Ectodermal cell (in vitro differentiated cells): Measurements from ENCODE around the gene AKT1.
A peak's percentile ranks its signal among the peaks of the same experiment; 100 is the strongest.

ENCODE experiments used
- H3K27ac ChIP-seq: 2 replicates; pipeline ENCODE4 v1.7.0; 2013; ENCODE audit warnings: mild to moderate bottlenecking, low read depth, low read length; ENCODE audit not compliant: insufficient read depth, poor library complexity, severe bottlenecking
- H3K27me3 ChIP-seq: 2 replicates; pipeline ENCODE4 v1.7.0; 2013; ENCODE audit warnings: mild to moderate bottlenecking, low read length; ENCODE audit not compliant: insufficient read depth, control insufficient read depth, poor library complexity, severe bottlenecking
- H3K36me3 ChIP-seq: one replicate; pipeline ENCODE4 v1.7.0; 2013; ENCODE audit warnings: low read length; ENCODE audit not compliant: control insufficient read depth, insufficient read depth
- H3K4me1 ChIP-seq: one replicate; pipeline ENCODE4 v1.7.0; 2013; ENCODE audit warnings: low read length; ENCODE audit not compliant: control insufficient read depth, insufficient read depth
- H3K4me3 ChIP-seq: 2 replicates; pipeline ENCODE4 v1.7.0; 2013; ENCODE audit warnings: low read depth, low read length, control low read depth; ENCODE audit not compliant: insufficient read depth
- H3K9me3 ChIP-seq: 2 replicates; pipeline ENCODE4 v1.7.0; 2013; ENCODE audit warnings: mild to moderate bottlenecking, low read length, moderate library complexity; ENCODE audit not compliant: control insufficient read depth
- WGBS, 2 experiments: methylation state at CpG; one replicate each; pipeline ENCODE4 v1.1.7; 2013; ENCODE audit warnings: missing lambda C conversion rate in 2 of 2; 5-methylcytosine and 5-hydroxymethylcytosine counted together

Gene AKT1

DNA sequence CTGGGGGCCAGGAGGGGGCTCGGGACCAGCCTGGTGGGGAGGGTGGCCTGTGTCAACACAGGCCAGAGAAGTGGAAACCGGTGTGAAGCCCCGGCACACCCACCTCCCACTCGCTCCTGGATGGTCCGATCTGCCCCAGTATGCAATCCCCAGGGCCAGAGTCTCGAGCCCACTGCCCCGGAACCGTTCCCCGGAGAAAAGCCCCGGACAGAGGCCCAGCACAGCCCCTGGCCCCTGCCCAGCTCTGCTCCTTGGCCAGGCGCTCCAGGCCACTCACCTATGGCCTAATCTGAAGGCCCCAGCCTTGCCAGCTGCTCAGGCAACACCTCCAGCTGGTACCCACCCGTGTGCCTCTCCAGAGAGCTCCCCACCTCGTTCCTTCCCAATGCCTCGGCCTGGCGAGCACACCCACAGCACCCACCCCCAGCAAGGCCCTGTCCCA lies 17.7 kb downstream of the AKT1 start:
- WGBS, 2 experiments = 78 to 82% methylated on average over 15 of the region's 15 CpGs
- no peaks in the 10 kb centered on the region for H3K9me3 ChIP-seq
- peaks cover 11% of the 10 kb centered on the region for H3K36me3 ChIP-seq
- peak overlapping the region; percentile 55 for H3K27ac ChIP-seq
- H3K27me3 ChIP-seq = no peaks in the 10 kb centered on the region
- no peak overlapping the region for H3K4me3 ChIP-seq
- peaks cover 21% of the 10 kb centered on the region for H3K4me1 ChIP-seq

DNA sequence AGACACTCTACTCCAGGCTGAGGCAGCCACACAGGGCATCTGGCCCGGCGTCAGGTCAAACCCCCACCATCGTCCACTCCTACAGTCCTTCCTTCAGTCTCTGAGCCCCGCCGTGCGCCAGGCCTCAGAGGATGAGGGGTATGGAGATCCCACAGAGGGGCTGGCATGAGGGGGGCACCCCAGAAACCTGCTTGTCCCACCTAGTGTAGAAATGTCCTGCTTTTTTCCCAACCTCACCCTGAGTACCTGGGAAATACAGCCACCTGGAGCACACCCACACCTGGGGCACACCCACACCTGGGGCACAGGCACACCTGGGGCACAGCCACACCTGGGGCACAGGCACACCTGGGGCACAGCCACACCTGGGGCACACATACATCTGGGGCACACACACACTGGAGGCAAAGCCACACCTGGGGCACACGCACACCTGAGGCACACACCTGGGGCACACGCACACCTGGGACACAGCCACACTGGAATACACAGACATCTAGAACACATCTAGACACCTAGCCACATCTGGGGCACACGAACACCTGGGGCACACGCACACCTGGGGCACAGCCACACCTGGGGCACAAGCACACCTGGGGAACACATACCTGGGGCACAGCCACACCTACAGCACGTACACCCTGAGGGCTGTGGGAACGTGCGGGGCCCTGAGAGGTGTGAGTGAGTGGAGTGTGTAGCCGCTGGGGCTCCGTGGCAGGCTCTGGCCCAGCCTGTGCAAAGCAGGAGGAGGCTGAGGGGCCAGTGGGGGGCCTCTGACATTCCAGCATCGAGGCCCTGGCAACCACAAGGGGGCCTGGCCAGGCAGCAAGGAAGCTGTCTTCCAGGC lies 18.4 kb downstream of the AKT1 start:
- Histone ChIP-seq H3K36me3 (peaks cover 12% of the 10 kb centered on the region), H3K27me3 (no peaks in the 10 kb centered on the region), H3K4me3 (no peak overlapping the region), H3K9me3 (no peaks in the 10 kb centered on the region), H3K4me1 (peaks cover 21% of the 10 kb centered on the region), H3K27ac (peak overlapping the region; percentile 55)
- WGBS, 2 experiments = 80 to 83% methylated on average over 16 of the region's 16 CpGs

DNA sequence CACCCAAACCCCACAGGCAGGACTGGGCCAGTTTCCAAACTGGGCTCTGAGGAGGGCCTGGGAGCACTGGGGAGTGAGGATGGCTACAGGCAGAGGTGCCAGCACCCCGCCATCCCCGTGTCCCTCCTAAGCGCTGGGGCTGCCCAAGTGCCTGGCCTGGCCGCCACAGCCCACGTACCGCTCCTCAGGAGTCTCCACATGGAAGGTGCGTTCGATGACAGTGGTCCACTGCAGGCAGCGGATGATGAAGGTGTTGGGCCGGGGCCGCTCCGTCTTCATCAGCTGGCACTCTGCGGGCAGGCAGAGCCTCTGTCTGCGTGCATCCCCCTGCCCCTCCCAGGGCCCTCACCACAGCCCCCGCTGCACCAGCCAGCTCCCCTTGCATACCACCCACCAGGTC lies 19.1 kb downstream of the AKT1 start:
- Histone ChIP-seq H3K27ac (no peak overlapping the region), H3K9me3 (no peaks in the 10 kb centered on the region), H3K36me3 (peaks cover 19% of the 10 kb centered on the region), H3K27me3 (no peaks in the 10 kb centered on the region), H3K4me3 (no peak overlapping the region), H3K4me1 (peaks cover 21% of the 10 kb centered on the region)
- 95 to 96% methylated on average over 15 of the region's 15 CpGs for WGBS, 2 experiments

DNA sequence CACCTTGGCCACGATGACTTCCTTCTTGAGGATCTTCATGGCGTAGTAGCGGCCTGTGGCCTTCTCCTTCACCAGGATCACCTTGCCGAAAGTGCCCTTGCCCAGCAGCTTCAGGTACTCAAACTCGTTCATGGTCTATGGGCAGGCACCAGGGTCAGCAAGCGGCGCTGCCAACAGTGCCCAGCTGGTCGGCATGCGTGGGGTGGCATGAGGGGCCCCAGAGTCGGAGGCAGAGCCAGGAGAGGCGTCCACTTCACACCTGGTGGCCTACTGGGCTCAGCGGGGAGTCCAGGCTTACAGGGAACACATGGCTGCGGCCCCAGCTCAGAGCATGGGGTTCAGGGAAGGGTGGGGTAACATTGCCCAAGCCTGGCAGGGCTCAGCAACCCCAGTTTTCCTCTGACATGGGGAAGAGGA lies 20.5 kb downstream of the AKT1 start:
- Histone ChIP-seq H3K9me3 (no peaks in the 10 kb centered on the region), H3K4me3 (no peak overlapping the region), H3K27ac (no peak overlapping the region), H3K4me1 (peaks cover 21% of the 10 kb centered on the region), H3K27me3 (no peaks in the 10 kb centered on the region), H3K36me3 (peaks cover 29% of the 10 kb centered on the region)
- 95 to 96% methylated on average over 13 of the region's 13 CpGs for WGBS, 2 experiments

DNA sequence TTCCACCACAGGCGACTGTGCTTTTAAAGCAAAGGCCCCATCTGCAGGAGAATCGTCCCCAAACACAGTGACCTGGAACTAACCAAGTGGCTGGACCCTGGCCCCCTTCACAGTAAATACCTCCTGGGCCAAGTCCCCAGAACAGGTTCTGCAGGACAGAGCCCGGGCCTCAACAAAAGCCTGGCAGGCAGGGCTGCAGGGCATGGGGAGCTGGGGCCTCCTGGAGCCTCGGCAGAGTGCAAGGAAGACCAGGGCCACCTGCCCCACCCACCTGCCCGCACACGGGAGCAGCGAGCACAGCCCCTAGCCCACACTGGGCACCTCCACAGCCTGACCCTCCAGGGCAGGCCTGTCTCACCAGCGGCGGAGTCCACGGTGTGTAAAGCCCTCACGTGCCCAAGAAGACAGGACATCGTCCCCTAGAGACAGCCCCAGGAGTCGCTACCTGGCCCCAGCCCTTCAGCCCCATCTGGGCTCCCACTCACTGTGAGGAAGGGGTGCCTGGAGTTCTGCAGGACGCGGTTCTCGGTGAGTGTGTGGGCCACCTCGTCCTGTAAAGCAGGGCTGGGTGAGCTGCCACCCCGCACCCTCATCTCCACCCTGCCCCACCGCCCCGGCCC lies 21.0 kb downstream of the AKT1 start:
- no peak overlapping the region for H3K4me3 ChIP-seq
- no peaks in the 10 kb centered on the region for H3K27me3 ChIP-seq
- peaks cover 29% of the 10 kb centered on the region for H3K36me3 ChIP-seq
- WGBS, 2 experiments = 94% methylated on average over 20 of the region's 20 CpGs
- H3K9me3 ChIP-seq = no peaks in the 10 kb centered on the region
- no peak overlapping the region for H3K27ac ChIP-seq
- peaks cover 21% of the 10 kb centered on the region for H3K4me1 ChIP-seq

DNA sequence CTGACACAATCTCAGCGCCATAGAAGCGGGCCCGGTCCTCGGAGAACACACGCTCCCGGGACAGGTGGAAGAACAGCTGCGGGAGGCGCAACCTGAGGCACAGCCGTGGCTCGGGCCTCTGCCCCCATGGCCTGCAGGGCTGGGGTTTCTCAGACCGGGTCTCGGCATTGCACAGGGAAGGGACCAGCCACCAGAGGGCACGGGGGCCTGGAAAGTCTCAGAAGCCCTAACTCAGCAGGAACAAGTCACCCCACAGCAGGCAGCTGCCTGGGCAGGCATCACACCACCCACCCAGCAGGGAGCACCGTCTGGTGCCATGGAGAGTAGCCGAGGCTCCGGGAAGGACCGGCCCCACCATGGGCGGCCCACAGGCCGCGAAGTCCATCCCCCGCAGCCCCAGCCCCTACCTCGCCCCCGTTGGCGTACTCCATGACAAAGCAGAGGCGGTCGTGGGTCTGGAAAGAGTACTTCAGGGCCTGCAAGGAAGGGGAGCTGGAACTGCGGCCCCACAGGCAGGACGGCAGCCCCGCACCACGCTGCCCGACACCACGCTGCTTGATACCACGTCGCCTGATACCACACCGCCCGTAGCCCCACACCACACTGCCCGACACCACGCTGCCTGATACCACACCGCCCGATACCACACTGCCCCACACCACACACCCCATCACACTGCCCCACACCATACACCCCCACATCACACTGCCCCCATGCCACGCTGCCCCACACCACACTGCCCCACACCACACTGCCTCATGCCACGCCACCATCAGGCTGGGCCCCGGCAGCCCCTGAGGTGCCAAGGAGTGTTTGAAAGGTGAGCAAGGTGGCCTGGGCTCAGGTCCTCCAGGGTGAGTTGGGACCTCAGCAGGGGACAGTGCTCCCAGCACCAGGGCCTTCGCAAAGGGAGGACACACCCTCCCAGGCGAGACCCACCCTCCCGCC lies 21.8 kb downstream of the AKT1 start:
- Histone ChIP-seq H3K4me3 (no peak overlapping the region), H3K9me3 (no peaks in the 10 kb centered on the region), H3K27me3 (no peaks in the 10 kb centered on the region), H3K36me3 (peaks cover 29% of the 10 kb centered on the region), H3K4me1 (peaks cover 21% of the 10 kb centered on the region), H3K27ac (no peak overlapping the region)
- whole genome bisulfite sequencing, 2 experiments = 90 to 93% methylated on average over 45 to 46 of the region's 46 CpGs

DNA sequence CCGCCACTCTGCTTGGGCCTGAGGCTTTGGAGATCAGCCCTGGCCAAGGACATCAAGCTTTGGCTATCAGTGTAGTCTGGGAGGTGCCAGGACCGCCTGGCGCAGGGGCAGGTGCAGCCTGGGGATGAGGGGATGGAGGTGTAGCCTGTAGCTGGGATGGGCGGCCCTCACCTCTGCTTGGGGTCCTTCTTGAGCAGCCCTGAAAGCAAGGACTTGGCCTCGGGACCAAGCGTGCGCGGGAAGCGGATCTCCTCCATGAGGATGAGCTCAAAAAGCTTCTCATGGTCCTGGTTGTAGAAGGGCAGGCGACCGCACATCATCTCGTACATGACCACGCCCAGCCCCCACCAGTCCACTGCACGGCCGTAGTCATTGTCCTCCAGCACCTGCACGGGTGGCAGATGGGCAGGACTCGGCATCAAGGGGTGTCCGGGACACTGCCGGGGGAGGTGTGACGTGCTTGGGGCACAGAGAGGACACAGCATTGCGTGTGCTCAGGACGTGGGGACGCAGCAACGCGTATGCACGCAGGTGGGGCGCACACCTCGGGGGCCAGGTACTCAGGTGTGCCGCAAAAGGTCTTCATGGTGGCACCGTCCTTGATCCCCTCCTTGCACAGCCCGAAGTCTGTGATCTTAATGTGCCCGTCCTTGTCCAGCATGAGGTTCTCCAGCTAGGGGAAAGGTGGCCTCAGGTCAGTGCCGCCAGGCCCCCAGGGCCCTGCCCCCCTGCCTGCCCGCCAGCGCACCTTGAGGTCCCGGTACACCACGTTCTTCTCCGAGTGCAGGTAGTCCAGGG lies 22.6 kb downstream of the AKT1 start:
- peaks cover 12% of the 10 kb centered on the region for H3K4me1 ChIP-seq
- peaks cover 29% of the 10 kb centered on the region for H3K36me3 ChIP-seq
- H3K4me3 ChIP-seq = no peak overlapping the region
- no peaks in the 10 kb centered on the region for H3K27me3 ChIP-seq
- no peaks in the 10 kb centered on the region for H3K9me3 ChIP-seq
- 96 to 97% methylated on average over 38 of the region's 38 CpGs for WGBS, 2 experiments
- no peak overlapping the region for H3K27ac ChIP-seq

DNA sequence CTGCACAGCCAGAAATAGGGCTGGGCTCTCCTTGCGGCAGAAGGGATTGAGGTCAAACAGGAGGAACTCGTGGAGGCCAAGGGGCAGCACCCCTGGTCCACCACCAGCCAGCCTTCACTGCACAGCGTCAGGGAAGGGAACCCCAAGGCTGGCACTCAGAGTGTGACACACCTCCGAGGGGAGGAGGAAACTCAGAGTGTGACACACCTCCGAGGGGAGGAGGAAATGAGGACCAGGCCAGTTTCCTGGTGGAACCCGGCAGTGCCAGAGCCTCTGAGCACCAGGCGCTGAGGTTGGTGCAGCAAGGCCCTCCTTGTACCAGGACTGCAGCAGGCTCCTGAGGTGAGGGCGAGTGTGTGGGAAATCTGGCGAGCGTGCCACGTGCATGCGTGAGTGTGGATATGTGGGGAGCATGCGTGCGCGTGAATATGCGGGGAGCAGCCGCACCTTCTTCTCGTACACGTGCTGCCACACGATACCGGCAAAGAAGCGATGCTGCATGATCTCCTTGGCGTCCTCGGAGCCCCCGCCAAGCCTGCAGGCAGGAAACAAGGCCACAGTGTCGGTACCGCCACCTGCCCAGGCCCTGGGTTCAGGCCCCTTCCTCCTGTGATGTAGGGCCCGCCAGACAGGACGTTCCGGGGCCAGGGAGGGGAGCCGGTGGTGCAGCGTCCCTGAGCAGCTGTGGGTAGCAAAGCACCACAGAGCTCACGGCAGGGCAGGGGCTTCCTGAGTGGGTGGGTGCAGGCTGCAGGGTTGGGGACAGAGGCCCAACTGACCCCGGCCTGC lies 23.4 kb downstream of the AKT1 start:
- peaks cover 4% of the 10 kb centered on the region for H3K4me1 ChIP-seq
- no peaks in the 10 kb centered on the region for H3K9me3 ChIP-seq
- 96% methylated on average over 34 of the region's 34 CpGs for WGBS, 2 experiments
- H3K36me3 ChIP-seq = peaks cover 29% of the 10 kb centered on the region
- no peak overlapping the region for H3K27ac ChIP-seq
- H3K27me3 ChIP-seq = no peaks in the 10 kb centered on the region
- no peak overlapping the region for H3K4me3 ChIP-seq

DNA sequence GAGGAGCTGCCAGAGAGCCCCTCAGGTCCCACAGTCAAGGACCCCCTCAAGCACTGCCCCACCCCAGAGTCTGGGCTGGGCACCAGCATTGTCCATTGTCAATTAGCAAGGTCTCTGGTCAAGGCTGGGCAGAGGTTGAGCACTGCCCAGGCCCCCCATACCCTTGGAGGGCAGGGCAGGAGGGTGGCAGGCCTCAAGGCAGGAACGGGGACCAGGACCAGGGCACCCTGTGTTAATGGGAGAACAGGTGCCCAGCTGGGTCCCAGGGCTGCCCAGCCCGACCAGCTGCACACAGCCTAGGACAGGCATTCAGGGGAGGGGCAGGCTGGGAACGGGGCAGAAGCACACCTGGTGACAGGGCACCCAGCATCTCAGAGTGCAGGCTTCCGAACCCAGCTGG lies 24.2 kb downstream of the AKT1 start:
- H3K27ac ChIP-seq = no peak overlapping the region
- H3K36me3 ChIP-seq = peaks cover 26% of the 10 kb centered on the region
- H3K4me3 ChIP-seq = no peak overlapping the region
- no peaks in the 10 kb centered on the region for H3K27me3 ChIP-seq
- no peaks in the 10 kb centered on the region for H3K9me3 ChIP-seq
- no peaks in the 10 kb centered on the region for H3K4me1 ChIP-seq
- WGBS, 2 experiments = 95 to 96% methylated on average over 4 of the region's 4 CpGs
